Esophagus muscularis mucosa (tissue), 4 donors: ENCODE results near the gene PCDHGB1.

Experiments
- EP300 ChIP-seq: sonication (generic); formaldehyde crosslinking; IDR thresholded peaks from one replicate; pipeline ENCODE4 v1.6.1; 2017; ENCODE audit warnings: antibody characterized with exemption
- POLR2A ChIP-seq: fragments of 450-650 bp; IDR thresholded peaks from one replicate; pipeline ENCODE4 v1.6.1; 2017; ENCODE audit warnings: antibody characterized with exemption, moderate library complexity, mild to moderate bottlenecking, low read depth
- POLR2AphosphoS5 ChIP-seq, 2 donors: sonication (generic); formaldehyde crosslinking; IDR thresholded peaks; one replicate each; pipeline ENCODE4 v1.6.1; 2017; ENCODE audit warnings: antibody characterized with exemption in 2 of 2
- TF ChIP-seq, protein P1 (sequence below), 3 experiments: fragments of 200-600 bp in 2 of 3; fragments of 450-650 bp in 1 of 3; sonication (generic) in 2 of 3; IDR thresholded peaks; one replicate each; pipeline ENCODE4 v1.5.1; 2017 to 2019; ENCODE audit warnings: antibody characterized with exemption in 3 of 3, mild to moderate bottlenecking in 2 of 3, moderate library complexity in 1 of 3

DNA sequence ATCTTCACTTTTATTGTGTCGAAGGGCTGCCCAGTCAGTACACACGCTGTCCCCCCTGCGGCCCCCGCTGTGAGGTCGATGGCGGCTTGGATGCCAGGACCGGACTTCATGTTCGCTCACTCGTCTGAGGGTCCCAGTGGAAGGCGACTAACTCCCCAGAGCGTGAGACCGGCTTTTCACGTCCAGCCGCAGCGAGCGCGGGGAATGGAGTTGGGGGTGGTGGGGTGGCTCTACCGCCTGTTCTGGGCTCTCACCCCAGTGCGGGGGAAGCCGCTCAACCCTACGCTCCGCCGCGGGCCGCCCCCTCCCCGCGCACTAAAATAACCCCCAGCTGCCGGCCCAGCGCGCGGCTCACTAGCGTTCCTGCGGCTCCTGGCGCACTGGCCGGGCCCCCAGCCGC, 46.1 kb upstream of the PCDHGB1 start, which contains the start of gene SLC25A2:
- TF ChIP-seq POLR2A (no peak), EP300 (no peak), POLR2AphosphoS5 (IDR thresholded peaks at IDR 0.05) (no peak)
- TF ChIP-seq, protein P1, sequence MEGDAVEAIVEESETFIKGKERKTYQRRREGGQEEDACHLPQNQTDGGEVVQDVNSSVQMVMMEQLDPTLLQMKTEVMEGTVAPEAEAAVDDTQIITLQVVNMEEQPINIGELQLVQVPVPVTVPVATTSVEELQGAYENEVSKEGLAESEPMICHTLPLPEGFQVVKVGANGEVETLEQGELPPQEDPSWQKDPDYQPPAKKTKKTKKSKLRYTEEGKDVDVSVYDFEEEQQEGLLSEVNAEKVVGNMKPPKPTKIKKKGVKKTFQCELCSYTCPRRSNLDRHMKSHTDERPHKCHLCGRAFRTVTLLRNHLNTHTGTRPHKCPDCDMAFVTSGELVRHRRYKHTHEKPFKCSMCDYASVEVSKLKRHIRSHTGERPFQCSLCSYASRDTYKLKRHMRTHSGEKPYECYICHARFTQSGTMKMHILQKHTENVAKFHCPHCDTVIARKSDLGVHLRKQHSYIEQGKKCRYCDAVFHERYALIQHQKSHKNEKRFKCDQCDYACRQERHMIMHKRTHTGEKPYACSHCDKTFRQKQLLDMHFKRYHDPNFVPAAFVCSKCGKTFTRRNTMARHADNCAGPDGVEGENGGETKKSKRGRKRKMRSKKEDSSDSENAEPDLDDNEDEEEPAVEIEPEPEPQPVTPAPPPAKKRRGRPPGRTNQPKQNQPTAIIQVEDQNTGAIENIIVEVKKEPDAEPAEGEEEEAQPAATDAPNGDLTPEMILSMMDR (IDR thresholded peaks at IDR 0.05) = no peak
